Stimulated activated memory B cell treated with anti-CD40 and anti-IgM and Interleukin-4, amounts not matched to agents 10 μg/mL and 1 μg/mL and 100 μg/mL, for 72 hours (primary cell): ENCODE data around the gene KRTAP9-3.
"Not testable (repeated sequence)": the region's sequence is repeated elsewhere in the genome, so short reads cannot be mapped to it uniquely, and the experiment has no call there.

Source experiments
- ATAC-seq: fragments of 150-1000 bp; cut with Tn5 transposase; 2 replicates; pipeline ENCODE4 v1.10.0; 2021
- H3K27ac Mint-ChIP-seq: one replicate; pipeline ENCODE4 v1.8.0; 2022; ENCODE audit warnings: mild to moderate bottlenecking, mixed read lengths
- H3K27me3 Mint-ChIP-seq: one replicate; pipeline ENCODE4 v1.8.0; 2022; ENCODE audit warnings: mixed read lengths
- H3K36me3 Mint-ChIP-seq: one replicate; pipeline ENCODE4 v1.8.0; 2022; ENCODE audit warnings: mixed read lengths
- H3K4me1 Mint-ChIP-seq: one replicate; pipeline ENCODE4 v1.8.0; 2022; ENCODE audit warnings: mixed read lengths
- H3K4me3 Mint-ChIP-seq: one replicate; pipeline ENCODE4 v1.8.0; 2022; ENCODE audit warnings: mild to moderate bottlenecking, moderate library complexity, mixed read lengths
- H3K9me3 Mint-ChIP-seq: one replicate; pipeline ENCODE4 v1.8.0; 2022; ENCODE audit warnings: mixed read lengths

Gene KRTAP9-3, protein sequence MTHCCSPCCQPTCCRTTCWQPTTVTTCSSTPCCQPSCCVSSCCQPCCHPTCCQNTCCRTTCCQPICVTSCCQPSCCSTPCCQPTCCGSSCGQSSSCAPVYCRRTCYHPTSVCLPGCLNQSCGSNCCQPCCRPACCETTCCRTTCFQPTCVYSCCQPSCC

DNA sequence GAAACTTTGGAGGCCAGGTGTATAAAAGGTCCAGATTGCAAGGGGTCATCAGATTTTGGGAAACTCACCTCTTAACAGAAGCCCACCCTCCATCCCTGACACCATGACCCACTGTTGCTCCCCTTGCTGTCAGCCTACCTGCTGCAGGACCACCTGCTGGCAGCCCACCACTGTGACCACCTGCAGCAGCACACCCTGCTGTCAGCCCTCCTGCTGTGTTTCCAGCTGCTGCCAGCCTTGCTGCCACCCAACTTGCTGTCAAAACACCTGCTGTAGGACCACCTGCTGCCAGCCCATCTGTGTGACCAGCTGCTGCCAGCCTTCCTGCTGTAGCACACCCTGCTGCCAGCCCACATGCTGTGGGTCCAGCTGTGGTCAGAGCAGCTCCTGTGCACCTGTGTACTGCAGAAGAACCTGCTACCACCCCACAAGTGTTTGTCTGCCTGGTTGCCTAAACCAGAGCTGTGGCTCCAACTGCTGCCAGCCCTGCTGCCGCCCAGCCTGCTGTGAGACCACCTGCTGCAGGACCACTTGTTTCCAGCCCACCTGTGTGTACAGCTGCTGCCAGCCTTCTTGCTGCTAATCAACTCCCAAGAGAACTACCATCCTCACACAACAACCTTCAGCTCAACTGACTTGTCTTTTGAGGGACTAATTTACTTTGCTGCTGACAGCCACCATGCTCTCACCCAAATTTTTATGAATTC is at the start of gene KRTAP9-3:
KRTAP9-3 (plus strand) TSS at position 51 of the 707 bp plus-strand sequence; CDS start at position 104, 53 bp downstream.
- not testable (repeated sequence) for H3K4me3 Mint-ChIP-seq, H3K4me1 Mint-ChIP-seq, H3K27ac Mint-ChIP-seq, ATAC-seq, H3K9me3 Mint-ChIP-seq, H3K36me3 Mint-ChIP-seq
- peaks cover 65% of the 10 kb centered on the region for H3K27me3 Mint-ChIP-seq

DNA sequence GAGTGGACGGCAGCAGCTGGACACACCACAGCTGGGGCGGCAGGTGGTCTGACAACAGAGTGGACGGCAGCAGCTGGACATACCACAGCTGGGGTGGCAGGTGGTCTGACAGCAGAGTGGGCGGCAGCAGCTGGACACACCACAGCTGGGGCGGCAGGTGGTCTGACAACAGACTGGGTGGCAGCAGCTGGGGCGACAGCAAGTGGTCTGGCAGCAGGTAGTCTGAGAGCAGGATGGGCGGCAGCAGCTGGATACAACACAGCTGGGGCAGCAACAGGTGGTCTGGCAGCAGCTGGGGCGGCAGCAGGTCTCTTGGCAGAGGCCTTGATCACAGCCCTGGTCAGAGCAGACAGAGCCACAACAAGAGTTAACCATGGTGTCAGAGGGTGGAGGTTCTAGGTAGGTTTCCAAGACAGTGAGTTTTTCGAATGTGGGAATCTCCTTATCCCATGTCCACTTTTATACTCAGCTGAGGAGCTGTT is 47.7 kb upstream of the KRTAP9-3 start, which contains the start of gene KRTAP4-1:
KRTAP4-1 (minus strand) TSS at position 432 of the 482 bp plus-strand sequence; CDS start at position 375, 57 bp downstream.
- no peak within 1 kb of the TSS for H3K27ac Mint-ChIP-seq
- no peaks in the 10 kb centered on the region for H3K36me3 Mint-ChIP-seq
- H3K9me3 Mint-ChIP-seq = no peaks in the 10 kb centered on the region
- no peak within 1 kb of the TSS for H3K4me3 Mint-ChIP-seq
- peaks cover 10% of the 10 kb centered on the region for H3K27me3 Mint-ChIP-seq
- no peak for ATAC-seq
- no peaks in the 10 kb centered on the region for H3K4me1 Mint-ChIP-seq

DNA sequence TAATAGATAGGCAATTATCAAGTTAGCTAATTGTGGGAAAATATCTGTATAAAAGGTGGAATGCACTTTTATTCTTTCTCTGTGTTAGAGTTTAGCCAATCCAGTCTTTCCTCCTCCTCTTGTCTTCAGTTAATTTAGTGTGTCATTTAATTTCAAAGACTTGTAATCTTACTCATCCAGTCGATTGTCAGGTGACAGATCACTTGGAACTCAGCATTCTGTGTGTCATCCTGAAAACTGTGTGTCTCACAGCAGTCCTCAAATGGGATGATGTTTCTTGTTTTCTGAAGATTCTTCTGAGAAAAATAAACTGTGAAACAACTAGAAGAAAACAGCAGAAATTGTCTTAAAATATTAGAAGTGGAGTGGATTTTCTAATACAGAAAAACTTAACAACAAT is 47.2 kb upstream of the KRTAP9-3 start:
- no peak overlapping the region for H3K4me3 Mint-ChIP-seq
- H3K27ac Mint-ChIP-seq = no peak overlapping the region
- no peaks in the 10 kb centered on the region for H3K36me3 Mint-ChIP-seq
- ATAC-seq = no peak
- no peaks in the 10 kb centered on the region for H3K4me1 Mint-ChIP-seq
- H3K27me3 Mint-ChIP-seq = peaks cover 15% of the 10 kb centered on the region
- H3K9me3 Mint-ChIP-seq = no peaks in the 10 kb centered on the region

DNA sequence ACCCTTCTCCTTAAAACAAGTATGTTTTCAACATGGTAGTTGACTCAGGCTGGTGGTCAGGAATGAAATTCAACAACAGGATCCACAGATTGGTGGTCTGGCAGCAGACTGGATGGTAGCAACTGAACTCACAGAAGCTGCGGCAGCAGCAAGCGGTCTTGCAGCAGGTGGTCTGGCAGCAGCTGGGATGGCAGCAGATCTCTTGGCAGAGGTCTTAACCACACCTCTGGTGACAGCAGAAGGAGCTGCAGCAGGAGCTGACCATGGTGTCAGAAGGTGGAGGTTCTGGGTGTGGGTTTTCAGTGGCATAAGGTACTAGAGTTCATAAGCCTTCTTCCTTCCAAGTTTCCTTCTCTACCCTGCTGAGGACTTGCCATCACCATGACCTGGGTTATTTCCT is 45.4 kb upstream of the KRTAP9-3 start:
- H3K27ac Mint-ChIP-seq = no peak overlapping the region
- ATAC-seq = no peak
- no peak overlapping the region for H3K4me3 Mint-ChIP-seq
- no peaks in the 10 kb centered on the region for H3K4me1 Mint-ChIP-seq
- peaks cover 34% of the 10 kb centered on the region for H3K27me3 Mint-ChIP-seq
- H3K9me3 Mint-ChIP-seq = no peaks in the 10 kb centered on the region
- H3K36me3 Mint-ChIP-seq = no peaks in the 10 kb centered on the region

DNA sequence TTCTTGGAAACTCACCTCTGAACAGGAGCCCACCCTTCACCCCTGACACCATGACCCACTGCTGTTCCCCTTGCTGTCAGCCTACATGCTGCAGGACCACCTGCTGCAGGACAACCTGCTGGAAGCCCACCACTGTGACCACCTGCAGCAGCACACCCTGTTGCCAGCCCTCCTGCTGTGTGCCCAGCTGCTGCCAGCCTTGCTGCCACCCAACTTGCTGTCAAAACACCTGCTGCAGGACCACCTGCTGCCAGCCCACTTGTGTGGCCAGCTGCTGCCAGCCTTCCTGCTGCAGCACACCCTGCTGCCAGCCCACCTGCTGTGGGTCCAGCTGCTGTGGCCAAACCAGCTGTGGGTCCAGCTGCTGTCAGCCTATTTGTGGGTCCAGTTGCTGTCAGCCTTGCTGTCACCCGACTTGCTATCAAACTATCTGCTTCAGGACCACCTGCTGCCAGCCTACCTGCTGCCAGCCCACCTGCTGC is 42.4 kb upstream of the KRTAP9-3 start, which contains the start of gene KRTAP9-1:
KRTAP9-1 (plus strand) TSS at position 51 of the 482 bp plus-strand sequence; CDS start at position 51, 0 bp downstream.
- H3K27ac Mint-ChIP-seq = peak within 1 kb of the TSS; percentile 18
- H3K4me1 Mint-ChIP-seq, H3K9me3 Mint-ChIP-seq, ATAC-seq, H3K36me3 Mint-ChIP-seq, H3K4me3 Mint-ChIP-seq: not testable (repeated sequence)
- H3K27me3 Mint-ChIP-seq = peaks cover 32% of the 10 kb centered on the region

DNA sequence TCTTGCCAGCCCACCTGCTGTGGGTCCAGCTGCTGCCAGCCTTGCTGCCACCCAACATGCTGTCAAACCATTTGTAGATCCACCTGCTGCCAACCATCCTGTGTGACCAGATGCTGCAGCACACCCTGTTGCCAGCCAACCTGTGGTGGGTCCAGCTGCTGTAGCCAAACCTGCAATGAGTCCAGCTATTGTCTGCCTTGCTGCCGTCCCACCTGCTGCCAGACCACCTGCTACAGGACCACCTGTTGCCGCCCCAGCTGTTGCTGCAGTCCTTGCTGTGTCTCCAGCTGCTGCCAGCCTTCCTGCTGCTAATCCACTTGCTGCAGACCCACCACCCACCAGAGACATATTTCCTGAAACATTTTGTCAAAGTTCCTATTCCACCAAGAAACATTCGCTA is 41.9 kb upstream of the KRTAP9-3 start:
- Mint-ChIP-seq H3K36me3 (no peaks in the 10 kb centered on the region), H3K9me3 (peaks cover 4% of the 10 kb centered on the region), H3K4me3 (no peak overlapping the region), H3K27me3 (peaks cover 32% of the 10 kb centered on the region), H3K27ac (peak overlapping the region; percentile 18), H3K4me1 (no peaks in the 10 kb centered on the region)
- no peak for ATAC-seq

DNA sequence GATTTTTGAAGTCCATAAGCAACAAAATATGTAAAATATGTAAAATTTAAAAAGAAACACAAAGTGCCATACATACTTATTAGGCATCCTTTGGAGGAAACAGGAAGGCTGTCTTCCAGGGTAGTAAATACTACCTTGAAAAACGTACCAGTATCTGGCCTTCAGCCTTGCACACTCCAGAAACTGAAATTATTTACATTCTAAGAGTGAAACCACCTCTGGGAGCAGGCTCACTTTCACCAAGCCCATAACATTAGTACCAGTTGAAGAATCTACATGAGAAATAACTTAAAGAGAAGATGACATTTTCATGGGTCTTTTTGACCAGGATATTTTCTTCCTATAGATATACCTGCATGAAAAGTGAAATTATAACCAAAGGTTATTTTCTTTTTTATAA is 36.2 kb upstream of the KRTAP9-3 start:
- no peak for ATAC-seq
- H3K27ac Mint-ChIP-seq = no peak overlapping the region
- H3K9me3 Mint-ChIP-seq = peaks cover 8% of the 10 kb centered on the region
- no peaks in the 10 kb centered on the region for H3K4me1 Mint-ChIP-seq
- H3K27me3 Mint-ChIP-seq = peaks cover 15% of the 10 kb centered on the region
- H3K36me3 Mint-ChIP-seq = no peaks in the 10 kb centered on the region
- no peak overlapping the region for H3K4me3 Mint-ChIP-seq

DNA sequence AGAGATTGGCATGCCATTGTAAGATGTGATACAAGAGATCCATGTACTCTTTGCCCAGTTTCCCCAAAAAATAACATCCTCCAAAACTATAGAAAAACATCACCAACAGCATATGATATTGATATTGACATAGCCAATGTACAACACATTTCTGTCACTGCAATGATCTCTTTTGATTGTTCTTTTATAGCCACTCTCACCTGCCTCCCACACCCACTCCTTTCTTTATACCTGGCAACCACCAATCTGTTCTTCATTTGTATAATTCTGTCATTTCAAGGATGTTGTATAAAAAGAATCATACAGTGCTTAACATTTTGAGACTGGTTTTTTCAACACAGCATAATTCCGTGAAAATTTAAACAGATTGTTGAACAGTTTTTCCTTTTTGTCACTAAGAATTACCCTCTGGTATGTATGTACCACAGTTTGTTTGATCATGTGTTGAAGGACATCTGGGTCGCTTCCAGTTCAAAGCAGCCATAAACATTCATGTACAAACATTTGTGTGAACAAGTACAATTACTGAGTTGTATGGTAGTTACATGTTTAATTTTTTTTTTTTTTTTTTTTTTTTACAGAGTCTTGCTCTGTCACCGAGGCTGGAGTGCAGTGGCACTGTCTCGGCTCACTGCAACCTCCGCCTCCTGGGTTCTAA is 32.7 kb upstream of the KRTAP9-3 start:
- Mint-ChIP-seq H3K9me3 (peaks cover 4% of the 10 kb centered on the region), H3K4me3 (no peak overlapping the region)
- ATAC-seq = no peak

DNA sequence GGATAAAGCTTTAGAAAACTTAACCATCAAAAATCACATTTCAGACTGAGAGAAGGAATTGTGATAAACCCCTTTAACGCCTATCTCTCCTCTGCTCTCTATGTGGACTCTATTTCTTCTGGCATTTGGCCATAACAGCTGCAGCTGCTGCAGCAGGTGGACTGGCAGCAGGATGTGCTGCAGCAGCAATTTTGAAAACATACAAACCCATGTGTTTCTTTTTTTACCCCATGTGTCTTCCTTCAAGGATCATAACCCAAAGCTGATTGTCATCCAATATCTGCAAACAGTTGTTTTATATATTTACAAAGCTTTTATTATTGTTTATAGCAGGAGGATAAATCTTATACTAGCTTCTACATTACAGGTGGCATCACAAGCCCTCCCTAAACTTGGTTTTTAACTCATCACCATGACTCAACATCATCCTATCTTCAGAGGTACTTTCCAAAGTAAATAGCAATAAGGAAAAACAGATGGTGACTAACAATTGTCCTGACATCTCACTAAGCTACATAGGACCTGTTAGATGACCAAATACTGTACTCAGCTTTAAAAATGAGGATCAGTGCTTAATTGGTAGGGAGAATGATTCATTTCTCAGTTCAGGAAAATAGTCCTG is 20.3 kb upstream of the KRTAP9-3 start:
- Mint-ChIP-seq H3K27ac (no peak overlapping the region), H3K27me3 (peaks cover 84% of the 10 kb centered on the region), H3K36me3 (no peaks in the 10 kb centered on the region), H3K9me3 (no peaks in the 10 kb centered on the region), H3K4me3 (no peak overlapping the region), H3K4me1 (peaks cover 12% of the 10 kb centered on the region)
- ATAC-seq = no peak

More for the DNA sequence above, 32.7 kb upstream of the KRTAP9-3 start:
- no peaks in the 10 kb centered on the region for H3K36me3 Mint-ChIP-seq
- H3K27ac Mint-ChIP-seq = no peak overlapping the region
- H3K4me1 Mint-ChIP-seq = no peaks in the 10 kb centered on the region
- no peaks in the 10 kb centered on the region for H3K27me3 Mint-ChIP-seq

DNA sequence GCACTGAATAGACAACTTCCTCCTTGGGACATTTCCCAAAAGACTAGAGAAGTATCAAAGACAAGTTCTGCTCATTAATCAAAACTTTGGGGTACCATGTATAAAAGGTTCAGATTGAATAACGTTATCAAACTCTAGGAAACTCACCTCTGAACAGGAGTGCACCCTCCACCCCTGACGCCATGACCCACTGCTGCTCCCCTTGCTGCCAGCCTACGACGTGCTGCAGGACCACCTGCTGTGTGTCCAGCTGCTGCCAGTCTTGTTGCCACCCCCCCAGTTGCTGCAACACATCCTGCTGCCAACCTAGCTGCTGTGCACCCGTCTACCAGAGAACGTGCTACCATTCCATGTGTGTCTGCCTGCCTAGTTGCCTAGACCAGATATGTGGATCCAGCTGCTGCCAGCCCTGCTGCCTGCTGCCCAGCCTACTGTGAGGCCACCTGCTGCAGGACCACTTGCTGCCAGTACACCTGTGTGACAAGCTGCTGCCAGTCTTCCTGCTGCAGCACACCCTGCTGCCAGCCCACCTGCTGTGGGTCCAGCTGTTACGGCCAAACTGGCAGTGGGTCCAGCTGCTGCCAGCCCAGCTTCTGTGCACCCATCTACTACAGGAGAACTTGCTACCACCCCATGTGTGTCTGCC is 19.6 kb upstream of the KRTAP9-3 start:
- Mint-ChIP-seq H3K36me3 (no peaks in the 10 kb centered on the region), H3K27me3 (peaks cover 89% of the 10 kb centered on the region), H3K4me3 (no peak overlapping the region), H3K9me3 (no peaks in the 10 kb centered on the region), H3K4me1 (peaks cover 12% of the 10 kb centered on the region), H3K27ac (no peak overlapping the region)
- ATAC-seq = peak; percentile 45

DNA sequence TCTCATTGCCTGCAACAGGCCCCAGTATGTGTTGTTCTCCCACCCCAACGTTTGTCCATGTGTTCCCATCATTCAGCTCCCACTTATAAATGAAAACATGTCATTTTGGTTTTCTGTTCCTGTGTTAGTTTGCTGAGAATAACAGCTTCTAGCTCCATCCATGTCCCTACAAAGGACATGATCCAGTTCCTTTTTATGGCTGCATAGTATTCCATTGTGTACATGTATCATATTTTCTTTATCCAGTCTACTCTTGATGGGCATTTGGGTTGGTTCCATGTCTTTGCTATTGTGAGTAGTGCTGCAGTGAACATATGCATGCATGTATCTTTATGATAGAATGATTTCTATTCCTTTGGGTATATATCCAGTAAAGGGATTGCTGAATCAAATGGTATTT is 16.6 kb upstream of the KRTAP9-3 start:
- peaks cover 88% of the 10 kb centered on the region for H3K27me3 Mint-ChIP-seq
- peaks cover 9% of the 10 kb centered on the region for H3K9me3 Mint-ChIP-seq
- H3K4me1 Mint-ChIP-seq = peaks cover 12% of the 10 kb centered on the region
- H3K4me3 Mint-ChIP-seq = no peak overlapping the region
- peaks cover 5% of the 10 kb centered on the region for H3K36me3 Mint-ChIP-seq
- no peak for ATAC-seq
- H3K27ac Mint-ChIP-seq = no peak overlapping the region

DNA sequence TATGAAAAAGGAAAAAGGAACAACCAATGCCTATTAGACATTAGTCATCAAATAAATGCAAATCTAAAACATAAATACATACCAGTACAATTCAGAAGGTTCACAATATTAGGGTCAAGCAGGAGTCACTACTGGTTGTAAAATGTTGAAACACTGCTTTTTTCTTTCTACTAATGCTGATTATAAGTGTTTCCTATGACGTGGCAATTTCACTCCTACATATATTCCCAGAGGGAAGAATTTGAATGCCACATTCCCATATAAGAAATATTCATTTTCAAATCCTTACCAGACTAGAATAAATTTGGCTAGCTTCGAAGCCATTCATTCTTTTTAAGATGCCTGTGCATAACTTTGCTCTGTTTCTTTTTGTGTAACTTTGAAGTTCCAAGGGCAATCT is 8.4 kb upstream of the KRTAP9-3 start:
- H3K27me3 Mint-ChIP-seq = peaks cover 45% of the 10 kb centered on the region
- no peaks in the 10 kb centered on the region for H3K4me1 Mint-ChIP-seq
- no peak for ATAC-seq

DNA sequence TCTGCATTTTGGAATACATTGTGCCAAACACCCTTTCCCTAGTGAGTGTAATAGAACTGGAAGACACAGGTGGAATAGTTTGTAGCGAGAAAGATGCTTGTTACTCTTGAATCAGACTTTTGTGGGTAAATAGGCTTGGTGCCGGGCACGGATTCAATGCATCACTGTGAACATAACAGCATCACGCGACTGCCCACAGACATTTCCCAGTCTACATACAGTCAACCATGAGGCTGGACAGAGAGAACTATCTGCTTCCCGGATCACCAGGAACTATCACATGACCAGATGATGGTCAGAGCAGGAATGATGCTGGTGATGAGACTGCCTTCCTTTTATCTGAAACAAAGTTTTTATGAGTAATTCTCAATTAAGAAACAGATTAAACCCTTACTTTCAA is 6.2 kb upstream of the KRTAP9-3 start:
- Mint-ChIP-seq H3K4me1 (peaks cover 8% of the 10 kb centered on the region), H3K27ac (no peak overlapping the region), H3K36me3 (no peaks in the 10 kb centered on the region), H3K9me3 (peaks cover 3% of the 10 kb centered on the region), H3K27me3 (peaks cover 41% of the 10 kb centered on the region), H3K4me3 (no peak overlapping the region)
- no peak for ATAC-seq

More for the DNA sequence above, 8.4 kb upstream of the KRTAP9-3 start:
- H3K9me3 Mint-ChIP-seq = peaks cover 9% of the 10 kb centered on the region
- no peak overlapping the region for H3K4me3 Mint-ChIP-seq
- no peak overlapping the region for H3K27ac Mint-ChIP-seq
- peaks cover 5% of the 10 kb centered on the region for H3K36me3 Mint-ChIP-seq

DNA sequence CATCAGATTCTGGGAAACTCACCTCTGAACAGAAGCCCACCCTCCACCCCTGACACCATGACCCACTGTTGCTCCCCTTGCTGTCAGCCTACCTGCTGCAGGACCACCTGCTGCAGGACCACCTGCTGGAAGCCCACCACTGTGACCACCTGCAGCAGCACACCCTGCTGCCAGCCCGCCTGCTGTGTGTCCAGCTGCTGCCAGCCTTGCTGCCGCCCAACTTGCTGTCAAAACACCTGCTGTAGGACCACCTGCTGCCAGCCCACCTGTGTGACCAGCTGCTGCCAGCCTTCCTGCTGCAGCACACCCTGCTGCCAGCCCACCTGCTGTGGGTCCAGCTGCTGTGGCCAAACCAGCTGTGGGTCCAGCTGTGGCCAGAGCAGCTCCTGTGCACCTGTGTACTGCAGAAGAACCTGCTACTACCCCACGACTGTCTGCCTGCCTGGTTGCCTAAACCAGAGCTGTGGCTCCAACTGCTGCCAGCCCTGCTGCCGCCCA is 5.6 kb upstream of the KRTAP9-3 start, which contains the start of gene KRTAP9-2:
KRTAP9-2 (plus strand) TSS at position 51 of the 498 bp plus-strand sequence; CDS start at position 58, 7 bp downstream.
- not testable (repeated sequence) for ATAC-seq, H3K27ac Mint-ChIP-seq, H3K36me3 Mint-ChIP-seq, H3K9me3 Mint-ChIP-seq, H3K4me1 Mint-ChIP-seq, H3K4me3 Mint-ChIP-seq
- peaks cover 40% of the 10 kb centered on the region for H3K27me3 Mint-ChIP-seq
